Spleen (tissue), 11 donors: Measurements from ENCODE around the gene BMP5. TPM values are rescaled to one million over a fixed set of nuclear protein-coding genes. Genes with fewer than 3 reads are reported as not detected.

Source experiments
- DNase-seq: peaks from one replicate; pipeline ENCODE4 v3.0.0-alpha.2; 2020
- H3K27ac ChIP-seq, 8 donors: fragments of 200-600 bp; sonication (generic) in 7 of 8; 1 replicate in 4 of 8; 2 replicates in 4 of 8; pipeline versions ENCODE4 v1.5.0 to v1.8.0; 2016 to 2021; ENCODE audit warnings: inconsistent platforms in 4 of 8, mild to moderate bottlenecking in 4 of 8, moderate library complexity in 1 of 8
- H3K27me3 ChIP-seq, 7 donors: fragments of 200-600 bp; sonication (generic) in 6 of 7; replicated peaks in 1 of 7; 1 replicate in 4 of 7; 2 replicates in 3 of 7; pipeline versions ENCODE4 v1.5.0 to v1.8.0; 2016 to 2021; ENCODE audit warnings: inconsistent platforms in 3 of 7, mild to moderate bottlenecking in 1 of 7
- H3K36me3 ChIP-seq, 6 donors: fragments of 200-600 bp; sonication (generic) in 5 of 6; 1 replicate in 4 of 6; 2 replicates in 2 of 6; pipeline versions ENCODE4 v1.5.0 to v1.8.0; 2016 to 2021; ENCODE audit warnings: inconsistent platforms in 2 of 6
- H3K4me1 ChIP-seq, 6 donors: fragments of 200-600 bp; sonication (generic) in 5 of 6; 1 replicate in 3 of 6; 2 replicates in 3 of 6; pipeline versions ENCODE4 v1.5.0 to v1.8.0; 2016 to 2021; ENCODE audit warnings: inconsistent platforms in 3 of 6
- H3K4me3 ChIP-seq, 8 donors: fragments of 200-600 bp; sonication (generic) in 7 of 8; 1 replicate in 4 of 8; 2 replicates in 4 of 8; pipeline versions ENCODE4 v1.5.0 to v1.8.0; 2016 to 2021; ENCODE audit warnings: inconsistent platforms in 4 of 8, mild to moderate bottlenecking in 4 of 8, moderate library complexity in 2 of 8
- H3K9me3 ChIP-seq, 8 donors: fragments of 200-600 bp; sonication (generic) in 7 of 8; 1 replicate in 4 of 8; 2 replicates in 4 of 8; pipeline versions ENCODE4 v1.5.0 to v1.8.0; 2016 to 2021; ENCODE audit warnings: inconsistent platforms in 4 of 8
- POLR2A ChIP-seq, 3 donors: fragments of 450-650 bp; IDR thresholded peaks; one replicate each; pipeline ENCODE4 v1.5.1; 2017; ENCODE audit warnings: antibody characterized with exemption in 3 of 3, mild to moderate bottlenecking in 1 of 3
- POLR2AphosphoS5 ChIP-seq, 3 donors: sonication (generic); formaldehyde crosslinking; IDR thresholded peaks; one replicate each; pipeline ENCODE4 v1.5.1; 2017; ENCODE audit warnings: antibody characterized with exemption in 3 of 3
- WGBS, 5 donors: extraction: QIAGEN DNeasy Blood & Tissue Kit in 3 of 5; methylation state at CpG; one replicate each; pipeline versions ENCODE4 v1.1.5 to v1.1.7; 2013 to 2018; 5-methylcytosine and 5-hydroxymethylcytosine counted together
- intact Hi-C: fragments of 100-400 bp; cut with DNase I; formaldehyde crosslinking; loops from one replicate; pipeline ENCODE4 v1.15.0; 2023; ENCODE audit warnings: low total_unique reads
- polyA plus RNA-seq, 3 donors: library from polyadenylated mRNA; stranded (reverse); fragments of 200-250 nt; gene quantifications; one replicate each; pipeline ENCODE4 v1.2.1, GENCODE V29; 2013
- total RNA-seq, 7 donors: library from RNA; depleted of rRNA in 3 of 7; stranded (reverse); fragments of >200 nt in 3 of 7; fragmentation: NEBNext Ultra II Directional in 4 of 7; extraction: Animal tissue kit (Norgen Biotek cat#: 25700) in 4 of 7; gene quantifications; one replicate each; pipeline versions ENCODE4 v1.1.0 to v1.2.1, GENCODE V29; 2016 to 2021
- TF ChIP-seq, protein P1 (sequence below), 11 experiments: fragments of 200-600 bp in 7 of 11; fragments of 450-650 bp in 4 of 11; sonication (generic) in 4 of 11; IDR thresholded peaks in 8 of 11; conservative IDR thresholded peaks in 3 of 11; 1 replicate in 7 of 11; 2 replicates in 4 of 11; pipeline versions ENCODE4 v1.4.0 to v1.8.0; 2016 to 2021; ENCODE audit warnings: antibody characterized with exemption in 11 of 11, inconsistent platforms in 4 of 11, mild to moderate bottlenecking in 1 of 11
- donor health status: healthy with polysubstance abuse.
- donor health status: DM: no; HTN: no; CAD: no; lungs with moderate emphysema.
- donor health status: DM: no; HTN: no; CAD: no.
- donor health status: Bipolar disorder and iron deficiency.
- donor health status: healthy.
- donor health status: DM: no; HTN: no; CAD: no.
- donor health status: DM: yes; HTN: yes; CAD: no.

Gene BMP5
- total and polyA plus RNA-seq, 10 donors = not detected

DNA sequence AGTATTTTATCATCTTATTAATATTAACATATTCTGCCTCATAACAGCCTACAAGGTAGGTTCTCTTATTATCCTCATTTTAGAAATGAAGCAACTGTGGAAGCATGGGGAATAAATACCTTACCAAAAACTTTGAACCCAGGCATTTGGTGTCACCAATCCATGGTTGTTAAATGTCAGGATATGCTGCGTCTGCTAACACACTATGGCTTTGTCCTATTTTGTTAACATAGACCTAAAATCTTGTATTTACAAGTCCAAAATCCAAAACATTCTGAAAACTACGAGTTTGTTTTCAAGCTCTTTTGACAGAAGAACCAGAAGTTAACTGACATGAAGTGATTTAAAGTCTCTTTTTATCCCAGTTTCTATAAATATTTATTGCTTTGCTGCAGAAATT is 53.4 kb downstream of the BMP5 start:
- TF ChIP-seq POLR2A (IDR thresholded peaks at IDR 0.05) (no peak), POLR2AphosphoS5 (IDR thresholded peaks at IDR 0.05) (no peak)
- TF ChIP-seq, protein P1, sequence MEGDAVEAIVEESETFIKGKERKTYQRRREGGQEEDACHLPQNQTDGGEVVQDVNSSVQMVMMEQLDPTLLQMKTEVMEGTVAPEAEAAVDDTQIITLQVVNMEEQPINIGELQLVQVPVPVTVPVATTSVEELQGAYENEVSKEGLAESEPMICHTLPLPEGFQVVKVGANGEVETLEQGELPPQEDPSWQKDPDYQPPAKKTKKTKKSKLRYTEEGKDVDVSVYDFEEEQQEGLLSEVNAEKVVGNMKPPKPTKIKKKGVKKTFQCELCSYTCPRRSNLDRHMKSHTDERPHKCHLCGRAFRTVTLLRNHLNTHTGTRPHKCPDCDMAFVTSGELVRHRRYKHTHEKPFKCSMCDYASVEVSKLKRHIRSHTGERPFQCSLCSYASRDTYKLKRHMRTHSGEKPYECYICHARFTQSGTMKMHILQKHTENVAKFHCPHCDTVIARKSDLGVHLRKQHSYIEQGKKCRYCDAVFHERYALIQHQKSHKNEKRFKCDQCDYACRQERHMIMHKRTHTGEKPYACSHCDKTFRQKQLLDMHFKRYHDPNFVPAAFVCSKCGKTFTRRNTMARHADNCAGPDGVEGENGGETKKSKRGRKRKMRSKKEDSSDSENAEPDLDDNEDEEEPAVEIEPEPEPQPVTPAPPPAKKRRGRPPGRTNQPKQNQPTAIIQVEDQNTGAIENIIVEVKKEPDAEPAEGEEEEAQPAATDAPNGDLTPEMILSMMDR (IDR thresholded peaks at IDR 0.05 in 8 of 11, conservative IDR thresholded peaks at IDR 0.05 in 3 of 11) = no peak
- Histone ChIP-seq H3K27me3 (no peaks in the 10 kb centered on the region), H3K9me3 (no peaks in the 10 kb centered on the region), H3K27ac (no peak overlapping the region), H3K4me3 (no peak overlapping the region), H3K4me1 (no peaks in the 10 kb centered on the region), H3K36me3 (no peaks in the 10 kb centered on the region)
- 63 to 80% (median 70%) methylated on average over 2 of the region's 2 CpGs for WGBS, 5 donors
- intact Hi-C loops = no loop called here
- DNase-seq = no peak

DNA sequence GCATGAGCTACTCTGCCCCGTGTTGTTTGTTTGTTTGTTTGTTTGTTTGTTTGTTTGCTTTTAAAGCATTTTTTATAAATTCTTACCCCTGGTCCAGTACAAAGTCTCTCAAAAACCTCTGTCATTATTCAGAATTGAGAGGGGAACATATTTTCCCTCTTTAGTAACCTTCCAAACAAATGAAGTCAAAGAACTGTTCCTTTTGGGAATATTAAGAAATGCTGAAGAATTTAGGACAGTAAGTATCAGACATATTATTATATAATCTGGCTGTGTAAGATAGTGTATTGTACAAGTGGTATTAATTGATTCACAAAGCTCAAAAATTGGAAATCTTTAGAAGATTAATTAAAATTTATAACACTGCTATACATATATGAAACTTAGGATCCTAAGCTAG is 54.7 kb downstream of the BMP5 start:
- Histone ChIP-seq H3K4me1 (no peaks in the 10 kb centered on the region), H3K36me3 (no peaks in the 10 kb centered on the region), H3K27me3 (no peaks in the 10 kb centered on the region), H3K4me3 (no peak overlapping the region), H3K27ac (no peak overlapping the region), H3K9me3 (no peaks in the 10 kb centered on the region)
- 57 to 80% (median 72%) methylated on average over 1 of the region's 1 CpG for WGBS, 5 donors
- TF ChIP-seq, protein P1 (IDR thresholded peaks at IDR 0.05 in 8 of 11, conservative IDR thresholded peaks at IDR 0.05 in 3 of 11) = no peak
- TF ChIP-seq POLR2A (IDR thresholded peaks at IDR 0.05) = no peak
- no peak for TF ChIP-seq POLR2AphosphoS5 (IDR thresholded peaks at IDR 0.05)
- intact Hi-C loops = no loop called here
- DNase-seq = no peak

DNA sequence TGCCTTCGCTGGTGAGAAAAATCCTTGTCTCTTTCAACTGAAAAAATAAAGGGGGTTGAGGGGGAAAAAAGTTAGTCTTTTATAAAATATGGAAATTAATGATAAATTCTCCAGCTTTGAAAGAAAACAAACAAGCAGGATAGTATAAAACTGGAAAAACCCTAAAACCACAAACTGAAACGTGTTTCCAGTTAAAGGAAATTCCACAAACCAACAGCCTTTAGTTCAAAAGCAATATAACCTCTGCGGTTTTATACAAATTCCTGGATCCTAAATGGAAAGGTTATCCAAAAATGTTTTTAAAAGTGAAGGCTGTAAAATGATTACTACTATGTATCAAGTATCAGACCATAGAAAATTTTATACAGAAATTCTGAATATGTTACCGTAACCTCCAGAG is 55.6 kb downstream of the BMP5 start:
- Histone ChIP-seq H3K27ac (no peak overlapping the region), H3K9me3 (no peaks in the 10 kb centered on the region), H3K4me1 (no peaks in the 10 kb centered on the region), H3K27me3 (no peaks in the 10 kb centered on the region), H3K4me3 (no peak overlapping the region), H3K36me3 (no peaks in the 10 kb centered on the region)
- intact Hi-C loops = no loop called here
- no peak for DNase-seq
- 72 to 79% (median 76%) methylated on average over 4 of the region's 4 CpGs for WGBS, 5 donors
- TF ChIP-seq POLR2A (IDR thresholded peaks at IDR 0.05) = no peak
- TF ChIP-seq, protein P1 (IDR thresholded peaks at IDR 0.05 in 8 of 11, conservative IDR thresholded peaks at IDR 0.05 in 3 of 11) = no peak
- TF ChIP-seq POLR2AphosphoS5 (IDR thresholded peaks at IDR 0.05) = no peak

DNA sequence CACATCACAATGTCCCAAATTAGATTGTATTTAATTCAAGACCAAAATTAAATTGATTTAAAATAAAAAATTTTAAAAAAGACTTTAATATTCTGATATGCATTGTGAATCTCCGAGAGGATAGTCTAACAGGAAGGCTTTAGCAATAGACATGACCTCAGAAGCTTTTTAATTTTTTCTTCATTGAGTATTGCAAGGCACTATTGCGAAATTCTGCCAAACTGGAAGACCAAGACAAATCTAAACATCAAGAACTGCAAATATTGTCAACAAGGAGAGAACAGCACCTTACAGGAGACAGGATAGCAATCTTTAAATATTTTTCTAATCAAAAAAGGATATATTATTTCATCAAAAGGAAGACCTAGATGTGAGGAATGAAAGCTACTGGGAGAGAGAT is 56.9 kb downstream of the BMP5 start:
- Histone ChIP-seq H3K9me3 (no peaks in the 10 kb centered on the region), H3K27me3 (no peaks in the 10 kb centered on the region), H3K27ac (no peak overlapping the region), H3K4me1 (no peaks in the 10 kb centered on the region), H3K36me3 (no peaks in the 10 kb centered on the region), H3K4me3 (no peak overlapping the region)
- WGBS, 5 donors = 48 to 79% (median 53%) methylated on average over 2 of the region's 2 CpGs
- no peak for DNase-seq
- no peak for TF ChIP-seq POLR2AphosphoS5 (IDR thresholded peaks at IDR 0.05)
- TF ChIP-seq, protein P1 (IDR thresholded peaks at IDR 0.05 in 8 of 11, conservative IDR thresholded peaks at IDR 0.05 in 3 of 11) = no peak
- TF ChIP-seq POLR2A (IDR thresholded peaks at IDR 0.05) = no peak
- intact Hi-C loops = no loop called here
